H1 (cell line): ENCODE data around the gene EIF1AX. TPM values are rescaled to one million over a fixed set of nuclear protein-coding genes. Genes with fewer than 3 reads are reported as not detected.
"Not testable (repeated sequence)": the region's sequence is repeated elsewhere in the genome, so short reads cannot be mapped to it uniquely, and the experiment has no call there.

Source experiments
- CTCF ChIA-PET: fragments of 300-600 bp; sonication (Branson Sonifier 250); formaldehyde crosslinking; loops from one replicate; lab custom pipeline; 2021; ENCODE audit not compliant: partially characterized antibody; lab: Charles Lee
- POLR2A ChIA-PET: fragments of 300-600 bp; sonication (Branson Sonifier 250); formaldehyde crosslinking; loops from one replicate; lab custom pipeline; 2021; ENCODE audit warnings: inconsistent platforms; ENCODE audit not compliant: partially characterized antibody; lab: Charles Lee
- DNase-seq, 2 experiments: peaks; one replicate each; pipeline versions ENCODE4 v3.0.0 to v3.0.0-alpha.2; 2010 to 2022; ENCODE audit warnings: low spot score in 2 of 2, low read depth in 1 of 2, mixed read lengths in 1 of 2
- FAIRE-seq: peaks from 2 replicates; lab custom pipeline; 2011; peaks lifted over from hg19 to GRCh38; lab: Jason Lieb, UNC
- H2AFZ ChIP-seq: 2 replicates; pipeline ENCODE4 v1.8.1; 2012; ENCODE audit warnings: low read length, inconsistent platforms
- H2AK5ac ChIP-seq: 2 replicates; pipeline ENCODE4 v1.6.1; 2013; ENCODE audit warnings: low read depth, low read length
- H2BK120ac ChIP-seq: replicated peaks from 2 replicates; pipeline ENCODE3; 2013; ENCODE audit warnings: low read depth, low read length, inconsistent platforms
- H2BK12ac ChIP-seq: 2 replicates; pipeline ENCODE4 v1.6.1; 2013; ENCODE audit warnings: low read depth, low read length
- H2BK15ac ChIP-seq: 2 replicates; pipeline ENCODE4 v1.6.1; 2013; ENCODE audit warnings: low read length
- H2BK20ac ChIP-seq: 2 replicates; pipeline ENCODE4 v1.6.1; 2013; ENCODE audit warnings: low read length
- H2BK5ac ChIP-seq: 2 replicates; pipeline ENCODE4 v1.6.1; 2013; ENCODE audit warnings: low read depth, low read length
- H3K14ac ChIP-seq: 2 replicates; pipeline ENCODE4 v1.6.1; 2013; ENCODE audit warnings: inconsistent platforms; ENCODE audit not compliant: insufficient read length
- H3K18ac ChIP-seq: 2 replicates; pipeline ENCODE4 v1.6.1; 2013; ENCODE audit warnings: low read length; ENCODE audit errors: extremely low read depth
- H3K23ac ChIP-seq: 2 replicates; pipeline ENCODE4 v1.6.1; 2013; ENCODE audit warnings: inconsistent platforms; ENCODE audit not compliant: insufficient read length
- H3K23me2 ChIP-seq: 2 replicates; pipeline ENCODE4 v1.6.1; 2013; ENCODE audit warnings: low read depth, low read length
- H3K27ac ChIP-seq: 2 replicates; pipeline ENCODE4 v1.6.1; 2011; ENCODE audit warnings: low read depth, low read length, inconsistent platforms
- H3K27me3 ChIP-seq, 4 experiments: replicated peaks in 1 of 4; 1 replicate in 1 of 4; 2 replicates in 3 of 4; pipeline versions ENCODE4 v1.6.1 to v1.8.1; 2011 to 2013; ENCODE audit warnings: low read length in 3 of 4, mild to moderate bottlenecking in 3 of 4, inconsistent platforms in 2 of 4, mixed read lengths in 2 of 4, moderate library complexity in 1 of 4; ENCODE audit not compliant: control insufficient read depth in 3 of 4, insufficient read depth in 3 of 4; ENCODE audit errors: extremely low read depth in 1 of 4
- H3K36me3 ChIP-seq, 4 experiments: 2 replicates each; pipeline versions ENCODE4 v1.6.1 to v1.8.1; 2011 to 2013; ENCODE audit warnings: mild to moderate bottlenecking in 4 of 4, low read length in 3 of 4, moderate library complexity in 2 of 4, control low read depth in 1 of 4, inconsistent platforms in 1 of 4; ENCODE audit not compliant: insufficient read depth in 4 of 4, control insufficient read depth in 2 of 4
- H3K4ac ChIP-seq: replicated peaks from 2 replicates; pipeline ENCODE3; 2013; ENCODE audit warnings: low read length, low read depth, mixed read lengths, inconsistent platforms; ENCODE audit not compliant: insufficient read length
- H3K4me1 ChIP-seq, 4 experiments: replicated peaks in 1 of 4; 1 replicate in 1 of 4; 2 replicates in 3 of 4; pipeline versions ENCODE4 v1.6.1 to v1.8.1; 2011 to 2013; ENCODE audit warnings: low read length in 3 of 4, inconsistent platforms in 2 of 4, mixed read lengths in 1 of 4; ENCODE audit not compliant: insufficient read depth in 4 of 4, control insufficient read depth in 3 of 4
- H3K4me2 ChIP-seq, 2 experiments: 2 replicates each; pipeline versions ENCODE4 v1.6.1 to v1.8.1; 2011 to 2013; ENCODE audit warnings: low read depth in 2 of 2, low read length in 2 of 2, control low read depth in 1 of 2, inconsistent platforms in 1 of 2, mild to moderate bottlenecking in 1 of 2; ENCODE audit not compliant: insufficient read depth in 1 of 2
- H3K4me3 ChIP-seq, 4 experiments: fragments of 200-600, 300-600 bp in 1 of 4; sonication (generic), shearing (Covaris generic), sonication (Bioruptor Twin) in 1 of 4; 2 replicates each; pipeline versions ENCODE4 v1.5.1 to v1.8.1; 2011 to 2016; ENCODE audit warnings: low read length in 4 of 4, low read depth in 3 of 4, control low read depth in 2 of 4, inconsistent platforms in 2 of 4, mild to moderate bottlenecking in 2 of 4, mixed read lengths in 1 of 4, moderate library complexity in 1 of 4; ENCODE audit not compliant: insufficient read depth in 2 of 4; ENCODE audit errors: extremely low read depth in 1 of 4
- H3K56ac ChIP-seq: replicated peaks from 2 replicates; pipeline ENCODE3; 2013; ENCODE audit warnings: low read depth, mild to moderate bottlenecking, mixed read lengths, low read length, inconsistent platforms; ENCODE audit not compliant: insufficient read length
- H3K79me1 ChIP-seq: 2 replicates; pipeline ENCODE4 v1.6.1; 2013; ENCODE audit warnings: low read depth, low read length, control low read depth
- H3K79me2 ChIP-seq, 2 experiments: 2 replicates each; pipeline versions ENCODE4 v1.6.1 to v1.8.1; 2012 to 2013; ENCODE audit warnings: low read length in 2 of 2, mild to moderate bottlenecking in 2 of 2, inconsistent platforms in 1 of 2; ENCODE audit not compliant: insufficient read depth in 2 of 2, control insufficient read depth in 1 of 2
- H3K9ac ChIP-seq, 4 experiments: replicated peaks in 1 of 4; 1 replicate in 1 of 4; 2 replicates in 3 of 4; pipeline versions ENCODE4 v1.6.1 to v1.8.1; 2011 to 2013; ENCODE audit warnings: low read depth in 3 of 4, low read length in 3 of 4, control low read depth in 2 of 4, mild to moderate bottlenecking in 2 of 4, moderate library complexity in 2 of 4, inconsistent platforms in 1 of 4; ENCODE audit errors: extremely low read depth in 1 of 4
- H3K9me3 ChIP-seq, 2 experiments: 2 replicates each; pipeline versions ENCODE4 v1.6.1 to v1.8.1; 2012 to 2013; ENCODE audit warnings: mild to moderate bottlenecking in 2 of 2, moderate library complexity in 2 of 2, control low read depth in 1 of 2, inconsistent platforms in 1 of 2, low read depth in 1 of 2, low read length in 1 of 2, mixed read lengths in 1 of 2; ENCODE audit not compliant: insufficient read depth in 2 of 2
- H4K20me1 ChIP-seq, 2 experiments: replicated peaks in 1 of 2; 2 replicates each; pipeline versions ENCODE3 to v1.8.1; 2011 to 2013; ENCODE audit warnings: inconsistent platforms in 2 of 2, low read length in 2 of 2, mild to moderate bottlenecking in 1 of 2; ENCODE audit not compliant: insufficient read depth in 2 of 2, control insufficient read depth in 1 of 2
- H4K5ac ChIP-seq: 2 replicates; pipeline ENCODE4 v1.6.1; 2013; ENCODE audit warnings: low read length, low read depth, mixed read lengths, inconsistent platforms; ENCODE audit not compliant: insufficient read length
- H4K8ac ChIP-seq: 2 replicates; pipeline ENCODE4 v1.8.0; 2013; ENCODE audit warnings: mild to moderate bottlenecking, moderate library complexity, low read length, inconsistent platforms; ENCODE audit not compliant: insufficient read depth; ENCODE audit errors: extremely low read depth
- H4K91ac ChIP-seq: replicated peaks from 2 replicates; pipeline ENCODE3; 2013; ENCODE audit warnings: low read length, mixed read lengths, inconsistent platforms; ENCODE audit not compliant: insufficient read length
- WGBS, 2 experiments: shearing (Covaris generic) in 1 of 2; methylation state at CpG; one replicate each; pipeline versions ENCODE4 v1.1.6 to v1.1.7; 2013 to 2015; ENCODE audit warnings: low lambda C conversion rate in 2 of 2, mixed read lengths in 2 of 2, inconsistent platforms in 1 of 2, low coverage in 1 of 2, missing lambda C conversion rate in 1 of 2; ENCODE audit not compliant: insufficient replicate concordance in 2 of 2, insufficient coverage in 1 of 2, insufficient read length in 1 of 2; ENCODE audit errors: extremely low coverage in 1 of 2, missing lambda C conversion rate in 1 of 2; 5-methylcytosine and 5-hydroxymethylcytosine counted together
- polyA plus RNA-seq, 7 experiments: library from polyadenylated mRNA; depleted of rRNA in 3 of 7; stranded (reverse) in 5 of 7; unstranded in 2 of 7; fragments of >200 nt in 5 of 7; fragments of 200-250 nt in 2 of 7; gene quantifications; 1 replicate in 5 of 7; 2 replicates in 1 of 7; 4 replicates in 1 of 7; pipeline versions ENCODE4 v1.2.1 to v1.2.3, GENCODE V29; 2011 to 2013; ENCODE audit warnings: missing spikeins in 2 of 7, mixed read lengths in 2 of 7
- total RNA-seq: library from RNA; stranded (reverse); fragmentation: NEBNext Ultra II Directional; extraction: Animal tissue kit (Norgen Biotek cat#: 25700); gene quantifications from 2 replicates; pipeline ENCODE4 v1.2.1, GENCODE V29; 2021

EIF1AX gene
- total and polyA plus RNA-seq, 2 of the 8 experiments (the other 6 are each of a cell fraction or from before 2014, with no cell fraction given), result 34.0 to 175 TPM

DNA sequence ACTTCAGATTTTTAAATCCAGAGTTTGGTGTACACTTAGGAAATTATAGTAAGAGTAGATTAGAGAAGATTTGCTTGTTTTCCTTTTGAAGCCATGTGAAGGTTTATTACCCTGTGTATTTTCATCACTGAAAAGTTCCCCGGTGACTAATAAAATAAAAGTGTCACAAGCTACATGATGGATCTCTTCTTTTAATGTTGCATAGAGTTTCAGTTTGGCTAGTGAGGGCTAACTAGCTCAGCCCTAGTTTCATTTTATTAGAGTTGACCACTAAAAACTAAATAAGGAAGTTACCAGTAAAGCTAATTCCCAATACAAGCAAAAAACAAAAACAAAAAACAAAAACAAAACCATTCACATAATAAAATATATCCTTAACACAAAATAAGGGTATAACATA lies 14.8 kb downstream of the EIF1AX start:
- H3K9me3 ChIP-seq, DNase-seq, H3K14ac ChIP-seq, H2BK12ac ChIP-seq, H2BK20ac ChIP-seq, H3K56ac ChIP-seq, H2BK120ac ChIP-seq, H3K4ac ChIP-seq, H3K27ac ChIP-seq, H3K4me3 ChIP-seq, FAIRE-seq, H4K8ac ChIP-seq, POLR2A ChIA-PET, H3K4me2 ChIP-seq, H2AFZ ChIP-seq, CTCF ChIA-PET, H4K20me1 ChIP-seq, H3K9ac ChIP-seq, H4K5ac ChIP-seq, H3K23me2 ChIP-seq, H3K27me3 ChIP-seq, H2AK5ac ChIP-seq, H4K91ac ChIP-seq, H2BK15ac ChIP-seq, H3K23ac ChIP-seq, H2BK5ac ChIP-seq, H3K79me1 ChIP-seq, H3K18ac ChIP-seq, H3K4me1 ChIP-seq, H3K79me2 ChIP-seq: not testable (repeated sequence)
- no CpG with 5 or more reads among the region's 1 CpG for WGBS, 2 experiments
- H3K36me3 ChIP-seq, result peaks cover 0 to 36% (median 7%) of the 10 kb centered on the region in 4 experiments; a peak in 3 of 8 replicates
